Measurements from ENCODE around the gene TPD52L1. TPM values are rescaled to one million over a fixed set of nuclear protein-coding genes. Genes with fewer than 3 reads are reported as not detected.

The TPD52L1 gene
- total and polyA plus RNA-seq, 2 of the 4 experiments (the other 2 are of a cell fraction) = 10.2 to 13.5 TPM

DNA sequence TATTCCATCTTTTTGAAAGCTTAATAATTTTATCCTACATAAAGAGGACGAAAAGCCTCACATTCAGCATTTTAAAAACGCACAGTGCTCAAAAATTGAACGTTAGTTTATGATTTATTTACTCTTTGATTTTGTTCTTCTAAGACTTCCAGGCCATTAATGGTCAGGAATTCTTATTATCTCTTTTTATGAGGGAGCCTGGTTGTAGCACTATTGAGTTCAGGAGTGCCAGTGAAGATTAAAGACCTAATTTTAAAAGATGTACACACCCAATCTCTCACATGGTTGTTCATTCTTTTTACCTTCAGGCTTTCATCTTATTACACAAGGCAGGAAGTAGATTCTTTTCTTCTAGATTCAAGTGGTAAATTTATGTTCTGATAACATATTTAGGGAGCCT lies 79.6 kb downstream of the TPD52L1 start:
- H2BK5ac ChIP-seq (ENCODE audit: low read depth, low read length, poor library complexity, severe bottlenecking) = peak overlapping the region; percentile 80
- peaks cover 16% of the 10 kb centered on the region for H3K4me1 ChIP-seq (ENCODE audit: control insufficient read depth, insufficient read depth, low read length)
- no peaks in the 10 kb centered on the region for H4K20me1 ChIP-seq (ENCODE audit: insufficient read depth, low read length)
- intact Hi-C loops (cut with micrococcal nuclease) (no loop called here), in situ Hi-C loops (cut with MboI; ENCODE audit: low sequenced_read_pairs) (no loop called here), dilution Hi-C loops (cut with HindIII; ENCODE audit: low sequenced_read_pairs, unreplicated experiment) (no loop called here)
- WGBS, 2 experiments (ENCODE audit: extremely low coverage in 2 of 2, insufficient read length in 1 of 2) = no CpG with 5 or more reads among the region's 3 CpGs
- no peaks in the 10 kb centered on the region for H3K79me1 ChIP-seq (ENCODE audit: low read depth in 1 of 2, low read length in 2 of 2)
- H3K27me3 ChIP-seq (ENCODE audit: control insufficient read depth, insufficient read depth, low read length) = no peaks in the 10 kb centered on the region
- H3K4ac ChIP-seq (ENCODE audit: low read depth, low read length) = peak overlapping the region; percentile 30; the same call in 1 of the 2 replicates
- no peaks in the 10 kb centered on the region for H3K36me3 ChIP-seq (ENCODE audit: control insufficient read depth, insufficient read depth, low read length)
- H3K56ac ChIP-seq (ENCODE audit: extremely low read depth, insufficient read depth, low read length) = no peak overlapping the region
- no peak overlapping the region for H3K4me3 ChIP-seq (ENCODE audit: insufficient read depth, low read depth, low read length)
- ChIA-PET POLR2A (ENCODE audit: unreplicated experiment) (no interaction called here), CTCF (no interaction called here)
- H4K91ac ChIP-seq (ENCODE audit: insufficient read depth, low read depth, low read length) = no peak overlapping the region
- no peaks in the 10 kb centered on the region; the same call in 1 of the 2 replicates for H3K9me1 ChIP-seq (ENCODE audit: insufficient read depth, low read length)
- no TSS peak for BruUV-seq (replicated peaks)
- H3K9me3 ChIP-seq (ENCODE audit: control insufficient read depth, insufficient read depth, low read length) = no peaks in the 10 kb centered on the region
- ATAC-seq (ENCODE audit: low read depth) (no peak), DNase-seq (no peak)
- H3K23ac ChIP-seq (ENCODE audit: low read depth, low read length) = no peak overlapping the region
- H2BK15ac ChIP-seq (ENCODE audit: low read depth, low read length) = no peak overlapping the region
- no peak overlapping the region for H2AK5ac ChIP-seq (ENCODE audit: low read depth, low read length)
- peak overlapping the region; percentile 31 to 61; a peak in 1 of 4 replicates for H4K8ac ChIP-seq (ENCODE audit: low read depth in 2 of 2, low read length in 2 of 2)
- H3K14ac ChIP-seq (replicated peaks; ENCODE audit: low read depth, low read length) = no peak overlapping the region
- no peak overlapping the region for H2AK9ac ChIP-seq (replicated peaks; ENCODE audit: low read depth, low read length, poor library complexity)
- H3K27ac ChIP-seq (ENCODE audit: insufficient read depth, low read length) = peak overlapping the region; percentile 22; the same call in 1 of the 2 replicates
- H2AFZ ChIP-seq (replicated peaks; ENCODE audit: low read length, poor library complexity) = no peak overlapping the region
- no peak overlapping the region for H2BK20ac ChIP-seq (ENCODE audit: low read depth, low read length)
- H4K5ac ChIP-seq (ENCODE audit: low read depth, low read length) = peak overlapping the region; percentile 89; the same call in 1 of the 2 replicates
- peak overlapping the region; percentile 11; the same call in 1 of the 2 replicates for H3K9ac ChIP-seq (ENCODE audit: low read depth, low read length)
- TF ChIP-seq BHLHE40 (IDR thresholded peaks at IDR 0.05; ENCODE audit: low read depth, low read length) = no peak
- TF ChIP-seq CHD1 (IDR thresholded peaks at IDR 0.05; ENCODE audit: low read depth, low read length) = no peak
- no peak for TF ChIP-seq RCOR1 (IDR thresholded peaks at IDR 0.05; ENCODE audit: insufficient replicate concordance, low read length)
- TF ChIP-seq ELK1 (IDR thresholded peaks at IDR 0.05; ENCODE audit: borderline replicate concordance, low read depth, low read length) = no peak
- no peak for TF ChIP-seq MAFK (IDR thresholded peaks at IDR 0.05; ENCODE audit: low read depth, low read length)
- TF ChIP-seq USF2 (IDR thresholded peaks at IDR 0.05; ENCODE audit: low read depth, low read length) = no peak
- TF ChIP-seq RAD21 (IDR thresholded peaks at IDR 0.05; ENCODE audit: low read length) = no peak
- no peak for TF ChIP-seq NFE2L2 (IDR thresholded peaks at IDR 0.05; ENCODE audit: low read depth, low read length)
- TF ChIP-seq, protein P1, sequence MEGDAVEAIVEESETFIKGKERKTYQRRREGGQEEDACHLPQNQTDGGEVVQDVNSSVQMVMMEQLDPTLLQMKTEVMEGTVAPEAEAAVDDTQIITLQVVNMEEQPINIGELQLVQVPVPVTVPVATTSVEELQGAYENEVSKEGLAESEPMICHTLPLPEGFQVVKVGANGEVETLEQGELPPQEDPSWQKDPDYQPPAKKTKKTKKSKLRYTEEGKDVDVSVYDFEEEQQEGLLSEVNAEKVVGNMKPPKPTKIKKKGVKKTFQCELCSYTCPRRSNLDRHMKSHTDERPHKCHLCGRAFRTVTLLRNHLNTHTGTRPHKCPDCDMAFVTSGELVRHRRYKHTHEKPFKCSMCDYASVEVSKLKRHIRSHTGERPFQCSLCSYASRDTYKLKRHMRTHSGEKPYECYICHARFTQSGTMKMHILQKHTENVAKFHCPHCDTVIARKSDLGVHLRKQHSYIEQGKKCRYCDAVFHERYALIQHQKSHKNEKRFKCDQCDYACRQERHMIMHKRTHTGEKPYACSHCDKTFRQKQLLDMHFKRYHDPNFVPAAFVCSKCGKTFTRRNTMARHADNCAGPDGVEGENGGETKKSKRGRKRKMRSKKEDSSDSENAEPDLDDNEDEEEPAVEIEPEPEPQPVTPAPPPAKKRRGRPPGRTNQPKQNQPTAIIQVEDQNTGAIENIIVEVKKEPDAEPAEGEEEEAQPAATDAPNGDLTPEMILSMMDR (conservative IDR thresholded peaks at IDR 0.05; ENCODE audit: low read depth, low read length) = no peak
- TF ChIP-seq POLR2A (IDR thresholded peaks at IDR 0.05; ENCODE audit: low read depth, low read length) = no peak
- no peak for TF ChIP-seq CEBPB (IDR thresholded peaks at IDR 0.05; ENCODE audit: low read depth, low read length)
- TF ChIP-seq RFX5 (IDR thresholded peaks at IDR 0.05; ENCODE audit: low read depth, low read length) = no peak
- TF ChIP-seq MXI1 (IDR thresholded peaks at IDR 0.05; ENCODE audit: borderline replicate concordance, low read depth, low read length) = no peak
- no peak for TF ChIP-seq MAZ (IDR thresholded peaks at IDR 0.05; ENCODE audit: borderline replicate concordance, low read depth, low read length)
- no peak for TF ChIP-seq FOS (IDR thresholded peaks at IDR 0.05; ENCODE audit: low read depth, low read length)
- no peak for TF ChIP-seq SMC3 (IDR thresholded peaks at IDR 0.05; ENCODE audit: low read depth, low read length)
- H3K18ac ChIP-seq (ENCODE audit: low read depth, low read length) = peak overlapping the region; percentile 86; the same call in 1 of the 2 replicates
- H2BK120ac ChIP-seq (ENCODE audit: low read depth, low read length) = peak overlapping the region; percentile 12; the same call in 1 of the 2 replicates
- H3K4me2 ChIP-seq (ENCODE audit: low read depth, low read length) = no peak overlapping the region; the same call in 1 of the 2 replicates

Data from IMR-90 (cell line).